H1 (cell line): Measurements from ENCODE around the gene RND3. TPM values are rescaled to one million over a fixed set of nuclear protein-coding genes. Genes with fewer than 3 reads are reported as not detected.

Experiments used
- CTCF ChIA-PET: fragments of 300-600 bp; sonication (Branson Sonifier 250); formaldehyde crosslinking; loops from one replicate; lab custom pipeline; 2021; ENCODE audit not compliant: partially characterized antibody; lab: Charles Lee
- POLR2A ChIA-PET: fragments of 300-600 bp; sonication (Branson Sonifier 250); formaldehyde crosslinking; loops from one replicate; lab custom pipeline; 2021; ENCODE audit warnings: inconsistent platforms; ENCODE audit not compliant: partially characterized antibody; lab: Charles Lee
- DNase-seq, 2 experiments: peaks; one replicate each; pipeline versions ENCODE4 v3.0.0 to v3.0.0-alpha.2; 2010 to 2022; ENCODE audit warnings: low spot score in 2 of 2, low read depth in 1 of 2, mixed read lengths in 1 of 2
- FAIRE-seq: peaks from 2 replicates; lab custom pipeline; 2011; peaks lifted over from hg19 to GRCh38; lab: Jason Lieb, UNC
- H2AFZ ChIP-seq: 2 replicates; pipeline ENCODE4 v1.8.1; 2012; ENCODE audit warnings: low read length, inconsistent platforms
- H2AK5ac ChIP-seq: 2 replicates; pipeline ENCODE4 v1.6.1; 2013; ENCODE audit warnings: low read depth, low read length
- H2BK120ac ChIP-seq: replicated peaks from 2 replicates; pipeline ENCODE3; 2013; ENCODE audit warnings: low read depth, low read length, inconsistent platforms
- H2BK12ac ChIP-seq: 2 replicates; pipeline ENCODE4 v1.6.1; 2013; ENCODE audit warnings: low read depth, low read length
- H2BK15ac ChIP-seq: 2 replicates; pipeline ENCODE4 v1.6.1; 2013; ENCODE audit warnings: low read length
- H2BK20ac ChIP-seq: 2 replicates; pipeline ENCODE4 v1.6.1; 2013; ENCODE audit warnings: low read length
- H2BK5ac ChIP-seq: 2 replicates; pipeline ENCODE4 v1.6.1; 2013; ENCODE audit warnings: low read depth, low read length
- H3K14ac ChIP-seq: 2 replicates; pipeline ENCODE4 v1.6.1; 2013; ENCODE audit warnings: inconsistent platforms; ENCODE audit not compliant: insufficient read length
- H3K18ac ChIP-seq: 2 replicates; pipeline ENCODE4 v1.6.1; 2013; ENCODE audit warnings: low read length; ENCODE audit errors: extremely low read depth
- H3K23ac ChIP-seq: 2 replicates; pipeline ENCODE4 v1.6.1; 2013; ENCODE audit warnings: inconsistent platforms; ENCODE audit not compliant: insufficient read length
- H3K23me2 ChIP-seq: 2 replicates; pipeline ENCODE4 v1.6.1; 2013; ENCODE audit warnings: low read depth, low read length
- H3K27ac ChIP-seq: 2 replicates; pipeline ENCODE4 v1.6.1; 2011; ENCODE audit warnings: low read depth, low read length, inconsistent platforms
- H3K27me3 ChIP-seq, 4 experiments: replicated peaks in 1 of 4; 1 replicate in 1 of 4; 2 replicates in 3 of 4; pipeline versions ENCODE4 v1.6.1 to v1.8.1; 2011 to 2013; ENCODE audit warnings: low read length in 3 of 4, mild to moderate bottlenecking in 3 of 4, inconsistent platforms in 2 of 4, mixed read lengths in 2 of 4, moderate library complexity in 1 of 4; ENCODE audit not compliant: control insufficient read depth in 3 of 4, insufficient read depth in 3 of 4; ENCODE audit errors: extremely low read depth in 1 of 4
- H3K36me3 ChIP-seq, 4 experiments: 2 replicates each; pipeline versions ENCODE4 v1.6.1 to v1.8.1; 2011 to 2013; ENCODE audit warnings: mild to moderate bottlenecking in 4 of 4, low read length in 3 of 4, moderate library complexity in 2 of 4, control low read depth in 1 of 4, inconsistent platforms in 1 of 4; ENCODE audit not compliant: insufficient read depth in 4 of 4, control insufficient read depth in 2 of 4
- H3K4ac ChIP-seq: replicated peaks from 2 replicates; pipeline ENCODE3; 2013; ENCODE audit warnings: low read length, low read depth, mixed read lengths, inconsistent platforms; ENCODE audit not compliant: insufficient read length
- H3K4me1 ChIP-seq, 4 experiments: replicated peaks in 1 of 4; 1 replicate in 1 of 4; 2 replicates in 3 of 4; pipeline versions ENCODE4 v1.6.1 to v1.8.1; 2011 to 2013; ENCODE audit warnings: low read length in 3 of 4, inconsistent platforms in 2 of 4, mixed read lengths in 1 of 4; ENCODE audit not compliant: insufficient read depth in 4 of 4, control insufficient read depth in 3 of 4
- H3K4me2 ChIP-seq, 2 experiments: 2 replicates each; pipeline versions ENCODE4 v1.6.1 to v1.8.1; 2011 to 2013; ENCODE audit warnings: low read depth in 2 of 2, low read length in 2 of 2, control low read depth in 1 of 2, inconsistent platforms in 1 of 2, mild to moderate bottlenecking in 1 of 2; ENCODE audit not compliant: insufficient read depth in 1 of 2
- H3K4me3 ChIP-seq, 4 experiments: fragments of 200-600, 300-600 bp in 1 of 4; sonication (generic), shearing (Covaris generic), sonication (Bioruptor Twin) in 1 of 4; 2 replicates each; pipeline versions ENCODE4 v1.5.1 to v1.8.1; 2011 to 2016; ENCODE audit warnings: low read length in 4 of 4, low read depth in 3 of 4, control low read depth in 2 of 4, inconsistent platforms in 2 of 4, mild to moderate bottlenecking in 2 of 4, mixed read lengths in 1 of 4, moderate library complexity in 1 of 4; ENCODE audit not compliant: insufficient read depth in 2 of 4; ENCODE audit errors: extremely low read depth in 1 of 4
- H3K56ac ChIP-seq: replicated peaks from 2 replicates; pipeline ENCODE3; 2013; ENCODE audit warnings: low read depth, mild to moderate bottlenecking, mixed read lengths, low read length, inconsistent platforms; ENCODE audit not compliant: insufficient read length
- H3K79me1 ChIP-seq: 2 replicates; pipeline ENCODE4 v1.6.1; 2013; ENCODE audit warnings: low read depth, low read length, control low read depth
- H3K79me2 ChIP-seq, 2 experiments: 2 replicates each; pipeline versions ENCODE4 v1.6.1 to v1.8.1; 2012 to 2013; ENCODE audit warnings: low read length in 2 of 2, mild to moderate bottlenecking in 2 of 2, inconsistent platforms in 1 of 2; ENCODE audit not compliant: insufficient read depth in 2 of 2, control insufficient read depth in 1 of 2
- H3K9ac ChIP-seq, 4 experiments: replicated peaks in 1 of 4; 1 replicate in 1 of 4; 2 replicates in 3 of 4; pipeline versions ENCODE4 v1.6.1 to v1.8.1; 2011 to 2013; ENCODE audit warnings: low read depth in 3 of 4, low read length in 3 of 4, control low read depth in 2 of 4, mild to moderate bottlenecking in 2 of 4, moderate library complexity in 2 of 4, inconsistent platforms in 1 of 4; ENCODE audit errors: extremely low read depth in 1 of 4
- H3K9me3 ChIP-seq, 2 experiments: 2 replicates each; pipeline versions ENCODE4 v1.6.1 to v1.8.1; 2012 to 2013; ENCODE audit warnings: mild to moderate bottlenecking in 2 of 2, moderate library complexity in 2 of 2, control low read depth in 1 of 2, inconsistent platforms in 1 of 2, low read depth in 1 of 2, low read length in 1 of 2, mixed read lengths in 1 of 2; ENCODE audit not compliant: insufficient read depth in 2 of 2
- H4K20me1 ChIP-seq, 2 experiments: replicated peaks in 1 of 2; 2 replicates each; pipeline versions ENCODE3 to v1.8.1; 2011 to 2013; ENCODE audit warnings: inconsistent platforms in 2 of 2, low read length in 2 of 2, mild to moderate bottlenecking in 1 of 2; ENCODE audit not compliant: insufficient read depth in 2 of 2, control insufficient read depth in 1 of 2
- H4K5ac ChIP-seq: 2 replicates; pipeline ENCODE4 v1.6.1; 2013; ENCODE audit warnings: low read length, low read depth, mixed read lengths, inconsistent platforms; ENCODE audit not compliant: insufficient read length
- H4K8ac ChIP-seq: 2 replicates; pipeline ENCODE4 v1.8.0; 2013; ENCODE audit warnings: mild to moderate bottlenecking, moderate library complexity, low read length, inconsistent platforms; ENCODE audit not compliant: insufficient read depth; ENCODE audit errors: extremely low read depth
- H4K91ac ChIP-seq: replicated peaks from 2 replicates; pipeline ENCODE3; 2013; ENCODE audit warnings: low read length, mixed read lengths, inconsistent platforms; ENCODE audit not compliant: insufficient read length
- BACH1 ChIP-seq: IDR thresholded peaks from 2 replicates; pipeline ENCODE4 v1.6.1; 2012; ENCODE audit warnings: low read length, improper control_type of control experiment
- EP300 ChIP-seq, 2 experiments: IDR thresholded peaks; 1 replicate in 1 of 2; 2 replicates in 1 of 2; pipeline ENCODE4 v1.6.1; 2011 to 2012; ENCODE audit warnings: low read depth in 2 of 2, low read length in 2 of 2, mild to moderate bottlenecking in 2 of 2, borderline replicate concordance in 1 of 2, inconsistent platforms in 1 of 2, moderate library complexity in 1 of 2
- GABPA ChIP-seq: IDR thresholded peaks from 2 replicates; pipeline ENCODE4 v1.6.1; 2011; ENCODE audit warnings: mild to moderate bottlenecking, low read length, moderate library complexity, borderline replicate concordance; ENCODE audit not compliant: insufficient read depth
- POLR2A ChIP-seq, 2 experiments: IDR thresholded peaks; 1 replicate in 1 of 2; 2 replicates in 1 of 2; pipeline ENCODE4 v1.6.1; 2011; ENCODE audit warnings: low read depth in 2 of 2, low read length in 2 of 2, mild to moderate bottlenecking in 2 of 2; ENCODE audit errors: control extremely low read depth in 1 of 2
- SIRT6 ChIP-seq: IDR thresholded peaks from one replicate; pipeline ENCODE4 v1.7.1; 2012; ENCODE audit warnings: low read length, inconsistent platforms
- TAF7 ChIP-seq: optimal IDR thresholded peaks from 2 replicates; pipeline ENCODE3; 2011; ENCODE audit warnings: low read depth, mild to moderate bottlenecking, inconsistent platforms, low read length, moderate library complexity, borderline replicate concordance
- WGBS, 2 experiments: shearing (Covaris generic) in 1 of 2; methylation state at CpG; one replicate each; pipeline versions ENCODE4 v1.1.6 to v1.1.7; 2013 to 2015; ENCODE audit warnings: low lambda C conversion rate in 2 of 2, mixed read lengths in 2 of 2, inconsistent platforms in 1 of 2, low coverage in 1 of 2, missing lambda C conversion rate in 1 of 2; ENCODE audit not compliant: insufficient replicate concordance in 2 of 2, insufficient coverage in 1 of 2, insufficient read length in 1 of 2; ENCODE audit errors: extremely low coverage in 1 of 2, missing lambda C conversion rate in 1 of 2; 5-methylcytosine and 5-hydroxymethylcytosine counted together
- polyA plus RNA-seq, 7 experiments: library from polyadenylated mRNA; depleted of rRNA in 3 of 7; stranded (reverse) in 5 of 7; unstranded in 2 of 7; fragments of >200 nt in 5 of 7; fragments of 200-250 nt in 2 of 7; gene quantifications; 1 replicate in 5 of 7; 2 replicates in 1 of 7; 4 replicates in 1 of 7; pipeline versions ENCODE4 v1.2.1 to v1.2.3, GENCODE V29; 2011 to 2013; ENCODE audit warnings: missing spikeins in 2 of 7, mixed read lengths in 2 of 7
- total RNA-seq: library from RNA; stranded (reverse); fragmentation: NEBNext Ultra II Directional; extraction: Animal tissue kit (Norgen Biotek cat#: 25700); gene quantifications from 2 replicates; pipeline ENCODE4 v1.2.1, GENCODE V29; 2021

Gene RND3
- total and polyA plus RNA-seq, 2 of the 8 experiments (the other 6 are each of a cell fraction or from before 2014, with no cell fraction given), result 12.2 to 25.6 TPM

DNA sequence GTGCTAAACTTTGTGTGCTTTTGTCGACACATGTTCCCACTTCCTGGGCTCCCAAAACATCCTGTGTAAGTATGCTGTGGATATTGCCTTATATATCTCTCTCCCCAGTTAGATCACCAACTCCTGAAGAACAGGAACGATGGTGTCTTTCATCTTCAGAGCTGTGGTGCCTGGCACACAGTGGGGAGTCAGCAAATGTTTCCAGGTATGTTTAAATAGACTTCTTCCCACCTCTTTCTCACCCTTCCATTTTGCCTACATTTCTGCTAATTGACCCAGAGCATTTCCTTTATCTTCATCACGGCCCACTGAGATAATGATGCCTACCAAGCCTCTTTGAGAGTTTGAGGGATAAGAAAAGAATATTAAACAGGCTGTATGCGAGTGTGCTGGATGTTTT lies 60.7 kb downstream of the RND3 start:
- Histone ChIP-seq H3K18ac (no peak overlapping the region), H2AFZ (no peak overlapping the region), H4K5ac (no peak overlapping the region), H3K36me3 (no peaks in the 10 kb centered on the region), H3K23me2 (no peaks in the 10 kb centered on the region), H3K79me1 (no peaks in the 10 kb centered on the region), H3K4me1 (peaks cover 0 to 7% (median 3%) of the 10 kb centered on the region in 4 experiments; a peak in 5 of 7 replicates), H2BK5ac (no peak overlapping the region), H2BK120ac (no peak overlapping the region), H2AK5ac (no peak overlapping the region), H3K79me2 (no peaks in the 10 kb centered on the region), H4K91ac (no peak overlapping the region), H4K20me1 (no peaks in the 10 kb centered on the region), H2BK15ac (no peak overlapping the region), H2BK12ac (no peak overlapping the region), H3K27me3 (no peaks in the 10 kb centered on the region), H3K14ac (no peak overlapping the region), H2BK20ac (no peak overlapping the region), H3K23ac (no peak overlapping the region), H4K8ac (no peak overlapping the region), H3K4ac (no peak overlapping the region), H3K4me3 (no peak overlapping the region), H3K56ac (no peak overlapping the region), H3K4me2 (no peak overlapping the region), H3K9ac (no peak overlapping the region), H3K9me3 (no peaks in the 10 kb centered on the region), H3K27ac (no peak overlapping the region)
- no peak for FAIRE-seq
- DNase-seq, result no peak
- ChIA-PET CTCF (no interaction called here), POLR2A (interaction anchor here (1.1 kb wide), 1 partner anchor 15 kb away, joined by 3 read pairs; no protein-coding TSS in a partner anchor)
- WGBS, 2 experiments, result 95% methylated on average over 4 of the region's 4 CpGs; no CpG with 5 or more reads in 1 of the 2 experiments
- TF ChIP-seq BACH1 (no peak), SIRT6 (no peak), POLR2A (IDR thresholded peaks at IDR 0.05; ENCODE audit: control extremely low read depth in 1 of 2, low read depth in 2 of 2, low read length in 2 of 2) (no peak), EP300 (IDR thresholded peaks at IDR 0.05; ENCODE audit: borderline replicate concordance in 1 of 2, low read depth in 2 of 2, low read length in 2 of 2) (no peak), GABPA (no peak), TAF7 (no peak)
